Colonic mucosa (tissue), 4 donors: ENCODE results near the gene SUN5. TPM values are rescaled to one million over a fixed set of nuclear protein-coding genes. Genes with fewer than 3 reads are reported as not detected.

Experiments
- DNase-seq: peaks from one replicate; pipeline ENCODE4 v3.0.0-alpha.2; 2020
- H3K27ac ChIP-seq: fragments of 200-600 bp; one replicate; pipeline ENCODE4 v1.8.0; 2021
- H3K27me3 ChIP-seq: fragments of 200-600 bp; one replicate; pipeline ENCODE4 v1.8.0; 2021
- H3K36me3 ChIP-seq: fragments of 200-600 bp; one replicate; pipeline ENCODE4 v1.8.0; 2021
- H3K4me1 ChIP-seq: fragments of 200-600 bp; one replicate; pipeline ENCODE4 v1.8.0; 2021; ENCODE audit warnings: mild to moderate bottlenecking
- H3K4me3 ChIP-seq: fragments of 200-600 bp; one replicate; pipeline ENCODE4 v1.8.0; 2021
- H3K9ac ChIP-seq, 2 donors: one replicate each; pipeline ENCODE4 v1.7.0; 2013; ENCODE audit warnings: control low read depth in 2 of 2, low read depth in 2 of 2, low read length in 2 of 2
- H3K9me3 ChIP-seq: fragments of 200-600 bp; one replicate; pipeline ENCODE4 v1.8.0; 2021
- CTCF ChIP-seq: fragments of 200-600 bp; IDR thresholded peaks from one replicate; pipeline ENCODE4 v1.8.0; 2022; ENCODE audit warnings: antibody characterized with exemption, mild to moderate bottlenecking
- intact Hi-C: fragments of 100-400 bp; cut with DNase I; formaldehyde crosslinking; loops from one replicate; pipeline ENCODE4 v1.14.1; 2022
- total RNA-seq, 2 donors: library from RNA; stranded (reverse); fragmentation: NEBNext Ultra II Directional in 1 of 2; extraction: Animal tissue kit (Norgen Biotek cat#: 25700) in 1 of 2; gene quantifications; one replicate each; pipeline ENCODE4 v1.2.1, GENCODE V29; 2021
- donor health status: healthy.
- donor health status: DM: no; HTN: no; CAD: no.
- donor health status: DM: no; HTN: no; CAD: no.

Gene SUN5
- total RNA-seq, 2 donors from 2014 or later = not detected

GRCh38 chr20:32982617-32983458 lies 21.4 kb downstream of the SUN5 start:
- Histone ChIP-seq H3K4me1 (no peaks in the 10 kb centered on the region), H3K27ac (no peak overlapping the region), H3K27me3 (no peaks in the 10 kb centered on the region), H3K9ac (no peak overlapping the region), H3K36me3 (no peaks in the 10 kb centered on the region), H3K9me3 (no peaks in the 10 kb centered on the region), H3K4me3 (no peak overlapping the region)
- intact Hi-C loops = no loop called here
- DNase-seq = no peak
- TF ChIP-seq CTCF = no peak

DNA sequence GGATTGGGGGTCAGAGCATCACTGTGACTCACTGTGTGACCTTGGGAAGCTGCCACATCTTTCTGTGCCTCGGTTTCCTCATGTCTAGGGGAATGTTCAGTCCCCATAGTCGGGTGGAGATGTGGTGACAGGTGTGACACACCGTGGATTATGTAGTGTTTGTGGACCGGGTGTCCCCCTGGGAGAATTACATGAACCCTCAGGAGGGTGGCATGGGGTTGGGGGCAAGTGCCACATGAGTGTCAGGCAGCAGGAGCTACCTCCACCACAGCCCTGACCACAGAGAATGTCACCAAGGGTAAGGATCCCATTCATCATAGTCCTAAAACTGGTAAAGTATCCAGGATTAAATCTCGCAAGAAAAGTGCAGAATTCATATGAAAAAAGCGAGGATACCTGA lies 23.2 kb downstream of the SUN5 start:
- intact Hi-C loops = no loop called here
- no peak for DNase-seq

GRCh38 chr20:32980131-32980941 lies 23.9 kb downstream of the SUN5 start:
- Histone ChIP-seq H3K9ac (no peak overlapping the region), H3K27me3 (no peaks in the 10 kb centered on the region), H3K27ac (no peak overlapping the region), H3K9me3 (no peaks in the 10 kb centered on the region), H3K4me3 (no peak overlapping the region), H3K4me1 (no peaks in the 10 kb centered on the region), H3K36me3 (no peaks in the 10 kb centered on the region)
- TF ChIP-seq CTCF = no peak
- intact Hi-C loops = no loop called here
- DNase-seq = no peak

More for the DNA sequence above, 23.2 kb downstream of the SUN5 start:
- no peaks in the 10 kb centered on the region for H3K27me3 ChIP-seq
- H3K36me3 ChIP-seq = no peaks in the 10 kb centered on the region
- H3K9me3 ChIP-seq = no peaks in the 10 kb centered on the region
- H3K27ac ChIP-seq = no peak overlapping the region
- no peak overlapping the region for H3K4me3 ChIP-seq
- H3K9ac ChIP-seq = no peak overlapping the region
- no peaks in the 10 kb centered on the region for H3K4me1 ChIP-seq
- no peak for TF ChIP-seq CTCF

GRCh38 chr20:32979201-32979998 lies 24.8 kb downstream of the SUN5 start:
- no peak for DNase-seq
- no peak for TF ChIP-seq CTCF
- no peaks in the 10 kb centered on the region for H3K9me3 ChIP-seq
- no peak overlapping the region for H3K27ac ChIP-seq
- no peak overlapping the region for H3K9ac ChIP-seq
- intact Hi-C loops = no loop called here
- H3K4me3 ChIP-seq = no peak overlapping the region
- H3K27me3 ChIP-seq = no peaks in the 10 kb centered on the region
- no peaks in the 10 kb centered on the region for H3K36me3 ChIP-seq
- no peaks in the 10 kb centered on the region for H3K4me1 ChIP-seq

GRCh38 chr20:32978009-32978335 lies 26.3 kb downstream of the SUN5 start:
- Histone ChIP-seq H3K4me3 (no peak overlapping the region), H3K4me1 (no peaks in the 10 kb centered on the region), H3K9ac (no peak overlapping the region), H3K9me3 (no peaks in the 10 kb centered on the region), H3K27ac (no peak overlapping the region), H3K36me3 (no peaks in the 10 kb centered on the region), H3K27me3 (no peaks in the 10 kb centered on the region)
- DNase-seq = no peak
- intact Hi-C loops = no loop called here
- TF ChIP-seq CTCF = no peak
